Renal cortical epithelial cell (primary cell): Measurements from ENCODE around the gene PRKAG2. TPM values are rescaled to one million over a fixed set of nuclear protein-coding genes. Genes with fewer than 3 reads are reported as not detected.
A peak's percentile ranks its signal among the peaks of the same experiment; 100 is the strongest.

Experiments used
- DNase-seq: peaks from one replicate; pipeline ENCODE4 v3.0.0-alpha.2; 2011; ENCODE audit warnings: low read depth
- total RNA-seq: library from RNA; depleted of rRNA; stranded (reverse); fragments of >200 nt; gene quantifications from 2 replicates; pipeline ENCODE4 v1.2.3, GENCODE V29; 2014

The PRKAG2 gene
- total RNA-seq, 1 donor from 2014 or later = 45.0 TPM

GRCh38 chr7:151710646-151711434, 166.1 kb downstream of the PRKAG2 start:
- DNase-seq = no peak

- DNase-seq = no peak
Measured at GRCh38 chr7:151710121-151710640, 166.7 kb downstream of the PRKAG2 start.

DNA sequence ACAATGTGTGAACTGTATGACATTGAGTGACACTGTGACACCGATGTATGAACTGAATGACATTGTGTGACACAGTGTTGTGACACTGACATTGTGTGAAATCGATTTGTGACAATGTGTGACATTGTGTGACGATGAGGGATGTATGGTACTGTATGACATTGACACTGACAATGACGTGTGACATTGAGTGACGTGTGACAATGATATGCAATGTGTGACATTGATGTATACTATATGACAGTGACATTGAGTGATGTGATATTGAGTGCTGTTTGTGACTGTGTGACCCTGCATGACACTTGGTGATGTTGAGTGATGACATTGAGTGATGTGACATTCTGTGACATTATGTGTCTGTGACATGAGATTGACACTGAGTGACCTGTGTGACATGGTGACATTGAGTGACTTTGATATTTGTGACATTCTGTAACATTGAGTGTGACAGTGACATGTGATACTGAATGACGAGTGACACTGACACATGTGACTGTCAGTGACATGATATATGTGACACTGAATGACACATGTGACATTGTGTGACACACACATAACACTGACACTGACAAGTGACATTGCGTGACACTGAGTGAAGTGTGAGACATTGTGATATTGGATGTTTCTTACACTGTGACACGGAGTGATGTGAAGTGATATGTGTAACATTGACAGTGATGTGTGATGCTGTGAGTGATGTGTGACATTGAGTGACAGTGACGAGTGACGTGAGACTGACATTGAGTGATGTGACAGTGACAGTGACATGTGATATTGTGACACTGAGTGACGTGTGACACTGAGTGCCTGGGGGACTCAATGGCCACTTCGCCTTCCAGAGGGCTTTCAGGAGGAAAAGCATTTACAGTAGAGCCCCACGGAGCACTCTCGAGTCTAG, 167.5 kb downstream of the PRKAG2 start:
- DNase-seq = no peak

GRCh38 chr7:151708610-151709009, 168.3 kb downstream of the PRKAG2 start:
- DNase-seq = no peak

DNA sequence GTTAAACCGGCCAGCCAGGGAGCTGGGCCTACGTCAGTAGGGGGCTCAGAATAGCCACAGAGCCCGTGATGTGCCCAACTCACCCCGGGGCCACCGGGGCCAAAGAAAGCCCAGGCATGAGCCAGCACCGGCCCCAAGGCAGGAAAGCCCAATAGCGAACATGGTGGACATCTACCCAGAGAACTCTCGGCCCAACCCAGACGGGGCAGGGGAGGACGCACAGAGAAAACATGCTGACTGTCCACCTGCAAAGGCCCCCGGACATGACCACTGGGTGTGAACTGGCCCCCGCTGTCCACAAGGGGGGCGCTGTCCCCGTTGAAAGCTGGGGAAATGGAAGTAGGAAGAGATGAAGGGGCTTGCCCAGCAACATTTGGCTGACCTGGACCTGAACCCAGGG, 169.2 kb downstream of the PRKAG2 start:
- no peak for DNase-seq

DNA sequence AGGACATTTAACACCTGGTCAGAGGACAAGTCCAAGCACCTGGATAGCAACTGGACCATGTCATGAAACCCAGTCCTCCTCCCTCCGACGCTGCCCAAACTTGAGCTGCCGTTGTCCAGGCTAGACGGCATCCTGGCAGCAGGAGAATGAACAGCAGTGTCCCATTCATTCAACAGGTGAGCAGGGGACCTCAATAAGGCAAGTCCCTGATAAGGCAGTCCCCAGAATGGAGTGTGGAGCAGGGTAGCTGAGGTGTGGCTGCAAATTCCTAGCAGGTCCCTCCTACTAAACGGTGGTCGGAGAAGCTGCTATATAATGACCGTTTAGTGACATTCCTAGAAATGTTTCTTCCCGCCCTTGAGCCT, 169.8 kb downstream of the PRKAG2 start:
- DNase-seq = no peak

GRCh38 chr7:151706277-151707104, 170.4 kb downstream of the PRKAG2 start:
- DNase-seq = no peak

- peak; percentile 67 for DNase-seq
Measured at GRCh38 chr7:151705636-151706276, 171.2 kb downstream of the PRKAG2 start.

- no peak for DNase-seq
Measured at GRCh38 chr7:151704960-151705635, 171.8 kb downstream of the PRKAG2 start.

GRCh38 chr7:151704299-151704959, 172.5 kb downstream of the PRKAG2 start:
- no peak for DNase-seq

GRCh38 chr7:151702961-151703360, 174.0 kb downstream of the PRKAG2 start:
- DNase-seq = no peak

DNA sequence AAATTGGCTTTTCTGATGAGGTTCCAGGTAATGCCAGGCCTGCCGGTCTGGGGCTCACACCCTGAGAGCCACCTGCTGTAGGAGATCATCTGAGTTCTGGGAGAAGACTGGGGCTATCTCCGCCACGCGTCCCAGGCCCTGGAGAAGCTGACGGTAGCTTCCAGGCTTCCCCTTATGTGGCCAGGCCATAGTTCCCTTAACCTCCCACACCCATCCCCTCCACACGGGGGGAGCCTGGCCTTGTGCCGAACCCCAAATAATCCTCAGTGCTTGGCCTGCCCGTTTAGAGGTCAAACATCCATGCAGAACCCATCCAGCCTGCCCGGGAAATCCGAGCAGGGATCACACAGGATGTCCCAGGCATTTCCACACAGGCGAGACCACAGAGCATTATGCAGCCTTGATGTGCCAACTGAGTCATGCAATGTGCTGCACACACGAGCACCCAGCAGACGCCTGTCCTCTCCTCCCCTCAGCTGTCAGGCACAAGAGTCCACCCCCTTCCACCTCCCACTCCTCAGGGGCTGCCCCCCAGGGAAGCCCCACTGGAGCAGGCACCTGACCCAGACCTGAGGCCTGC, 176.2 kb downstream of the PRKAG2 start:
- DNase-seq = peak; percentile 55

DNA sequence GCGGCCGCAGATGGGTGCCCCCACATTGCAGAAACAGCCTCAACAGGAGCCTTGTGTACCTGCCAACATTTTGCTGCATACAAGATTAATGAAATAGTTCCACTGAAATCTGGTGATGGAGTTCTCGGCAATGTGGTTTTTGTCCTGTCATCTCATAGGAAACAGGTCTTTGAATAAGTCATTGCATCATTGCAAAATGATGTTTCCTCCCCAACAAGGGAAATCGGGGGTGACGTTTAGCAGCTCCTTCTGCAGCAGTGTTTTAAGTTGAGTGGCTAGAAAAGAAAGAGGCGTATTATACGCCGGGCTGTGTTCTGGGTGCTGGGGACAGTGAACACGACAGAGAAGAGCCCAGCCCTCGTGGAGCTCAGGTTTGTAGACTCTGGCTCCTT, 177.0 kb downstream of the PRKAG2 start:
- DNase-seq = no peak

DNA sequence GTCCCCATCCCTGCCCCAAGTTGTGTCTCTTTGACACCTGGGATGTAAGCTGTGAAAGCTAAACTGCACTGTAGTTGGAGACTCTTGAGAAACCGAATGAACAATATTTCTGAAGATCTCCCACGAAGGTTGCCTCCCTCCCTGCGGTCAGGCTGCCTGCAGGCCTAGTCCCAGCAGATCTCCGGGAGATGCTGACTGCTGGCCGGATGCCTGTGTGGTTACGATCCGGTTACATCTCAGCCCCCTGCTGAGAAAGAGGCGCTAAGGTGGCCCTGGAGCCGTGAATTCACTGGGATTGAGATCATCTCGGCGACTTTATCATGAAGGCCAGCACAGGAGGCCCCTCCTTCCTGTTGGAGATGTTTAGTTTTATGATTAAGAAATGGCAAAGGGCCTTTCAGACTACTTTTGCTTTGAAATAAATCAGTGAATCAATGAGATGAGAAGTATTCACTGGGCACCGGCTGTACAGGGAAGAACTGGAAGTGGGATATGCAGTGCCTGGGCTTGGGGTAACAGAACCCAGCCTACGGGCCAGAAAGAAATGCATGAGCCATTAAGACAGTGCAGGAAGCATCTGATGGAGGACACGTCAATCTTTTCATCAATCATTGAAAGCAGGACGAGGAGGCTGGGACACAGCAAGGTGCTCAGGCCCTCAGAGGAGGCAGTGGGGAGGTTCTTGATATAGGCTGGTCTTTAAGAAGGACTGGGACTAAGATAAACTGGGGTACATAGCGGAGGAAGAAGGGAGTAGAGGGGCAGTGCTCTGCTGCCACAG, 177.6 kb downstream of the PRKAG2 start:
- DNase-seq = peak; percentile 52

DNA sequence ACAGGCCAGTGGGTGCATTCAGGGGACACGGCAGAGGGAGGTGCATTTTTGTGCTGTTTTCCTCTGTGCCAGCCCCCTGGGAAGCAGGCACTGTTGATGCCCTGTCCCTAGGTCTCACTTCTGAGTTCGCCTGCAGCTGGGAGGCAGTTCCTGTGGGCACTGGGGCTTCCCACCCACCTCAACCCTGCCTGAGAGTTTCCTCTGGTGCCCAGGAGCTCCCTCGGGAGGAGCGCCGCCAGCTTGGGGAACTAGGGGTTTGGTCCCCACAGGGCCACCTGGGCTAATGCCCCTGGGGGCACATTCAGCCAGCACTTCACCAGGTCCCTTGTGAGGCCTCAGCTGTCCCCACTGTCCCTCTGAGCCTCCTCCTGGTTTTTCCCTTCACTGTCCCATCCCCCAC, 179.0 kb downstream of the PRKAG2 start:
- DNase-seq = no peak

DNA sequence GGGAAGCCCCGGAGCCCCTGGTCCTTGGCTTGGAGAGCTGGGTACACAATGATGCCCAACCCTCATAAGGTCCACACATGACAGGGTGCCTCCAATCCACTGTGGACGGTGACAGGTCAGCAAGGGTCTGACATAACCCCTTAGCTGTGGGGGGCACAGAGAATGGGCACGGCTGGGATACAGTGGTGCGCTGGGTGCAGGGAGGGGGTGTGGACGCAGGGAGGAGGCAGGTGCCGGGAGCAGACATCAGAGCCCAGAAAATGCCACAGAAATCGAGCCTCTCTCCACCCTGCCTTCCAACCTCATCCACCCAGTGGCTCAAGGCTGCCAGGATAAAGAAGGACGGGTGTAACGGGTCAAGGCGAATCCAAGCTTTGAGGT, 179.4 kb downstream of the PRKAG2 start:
- no peak for DNase-seq

GRCh38 chr7:151696721-151697514, 180.0 kb downstream of the PRKAG2 start:
- DNase-seq = no peak

GRCh38 chr7:151695951-151696541, 180.9 kb downstream of the PRKAG2 start:
- DNase-seq = no peak
